OCI-LY7 (cell line): ENCODE data around the gene CSTB. TPM values are rescaled to one million over a fixed set of nuclear protein-coding genes. Genes with fewer than 3 reads are reported as not detected.

Experiments
- BruUV-seq: library from RNA; stranded (reverse); fragments of 400-500 nt; replicated peaks from 2 replicates; lab custom pipeline; 2021; lab: Mats Ljungman, UMichigan
- CTCF ChIA-PET: fragments of 300-600 bp; sonication (Branson Sonifier 250); formaldehyde crosslinking; loops from one replicate; lab custom pipeline; 2022; ENCODE audit warnings: antibody characterized with exemption; ENCODE audit not compliant: unreplicated experiment; lab: Charles Lee
- POLR2A ChIA-PET: fragments of 300-600 bp; sonication (Branson Sonifier 250); formaldehyde crosslinking; loops from one replicate; lab custom pipeline; 2022; ENCODE audit warnings: antibody characterized with exemption; lab: Charles Lee
- DNase-seq: peaks from one replicate; pipeline ENCODE4 v3.0.0-alpha.2; 2015; ENCODE audit warnings: low spot score
- H2AFZ ChIP-seq: fragments of 200-600 bp; sonication (generic), shearing (Covaris generic); 2 replicates; pipeline ENCODE4 v1.6.1; 2014; ENCODE audit warnings: mild to moderate bottlenecking, antibody characterized with exemption, low read length, moderate library complexity
- H3K27ac ChIP-seq: fragments of 200-600 bp; sonication (generic); 2 replicates; pipeline ENCODE4 v1.5.1; 2014; ENCODE audit warnings: mixed run types, low read depth, mild to moderate bottlenecking, moderate library complexity, low read length, inconsistent platforms; ENCODE audit not compliant: poor library complexity, severe bottlenecking
- H3K36me3 ChIP-seq: fragments of 200-600 bp; sonication (generic); 2 replicates; pipeline ENCODE4 v1.6.1; 2014; ENCODE audit warnings: mild to moderate bottlenecking, antibody characterized with exemption, low read length, moderate library complexity, mixed read lengths; ENCODE audit not compliant: insufficient read depth
- H3K4me1 ChIP-seq: fragments of 200-600 bp; sonication (generic); 2 replicates; pipeline ENCODE4 v1.5.1; 2014; ENCODE audit warnings: mild to moderate bottlenecking, low read length; ENCODE audit not compliant: insufficient read depth, poor library complexity, severe bottlenecking
- H3K4me2 ChIP-seq: fragments of 200-600 bp; sonication (generic); 2 replicates; pipeline ENCODE4 v1.6.1; 2014; ENCODE audit warnings: mild to moderate bottlenecking, low read length
- H3K4me3 ChIP-seq: fragments of 200-600 bp; sonication (generic); 2 replicates; pipeline ENCODE4 v1.5.1; 2014; ENCODE audit warnings: mild to moderate bottlenecking, low read depth, low read length; ENCODE audit not compliant: poor library complexity, severe bottlenecking
- H3K79me2 ChIP-seq: fragments of 200-600 bp; sonication (generic); 2 replicates; pipeline ENCODE4 v1.6.1; 2016; ENCODE audit warnings: low read depth, mild to moderate bottlenecking, low read length, moderate library complexity, mixed read lengths; ENCODE audit not compliant: insufficient read depth
- H3K9me2 ChIP-seq: fragments of 200-600 bp; sonication (generic); 2 replicates; pipeline ENCODE4 v1.6.1; 2016; ENCODE audit warnings: mild to moderate bottlenecking, low read length, mixed read lengths; ENCODE audit not compliant: insufficient read depth
- H3K9me3 ChIP-seq: fragments of 200-600 bp; sonication (generic); 2 replicates; pipeline ENCODE4 v1.6.1; 2014; ENCODE audit warnings: mild to moderate bottlenecking, mixed run types, low read length, mixed read lengths
- H4K20me1 ChIP-seq: fragments of 200-600 bp; sonication (generic); 2 replicates; pipeline ENCODE4 v1.6.1; 2014; ENCODE audit warnings: mild to moderate bottlenecking, antibody characterized with exemption, low read length, moderate library complexity, mixed read lengths; ENCODE audit not compliant: insufficient read depth
- CTCF ChIP-seq: fragments of 200-600 bp; sonication (generic); conservative IDR thresholded peaks from 2 replicates; pipeline ENCODE4 v1.5.1; 2014; ENCODE audit warnings: mild to moderate bottlenecking, antibody characterized with exemption, low read length, moderate library complexity, mixed read lengths
- EZH2phosphoT487 ChIP-seq: fragments of 200-600 bp; sonication (generic); IDR thresholded peaks from 2 replicates; pipeline ENCODE4 v1.6.1; 2018; ENCODE audit warnings: low read depth, borderline replicate concordance, mild to moderate bottlenecking, mixed run types, antibody characterized with exemption, low read length, moderate library complexity, mixed read lengths
- intact Hi-C: fragments of 100-400 bp; cut with micrococcal nuclease; formaldehyde crosslinking; loops from one replicate; pipeline ENCODE4 v1.10.0; 2022; ENCODE audit not compliant: unreplicated experiment
- total RNA-seq, 2 experiments: library from RNA; depleted of rRNA in 1 of 2; stranded (reverse); fragments of >200 nt in 1 of 2; shearing (Covaris generic) in 1 of 2; gene quantifications; 2 replicates each; pipeline ENCODE4 v1.2.3, GENCODE V29; 2014 to 2022

CSTB gene
- total RNA-seq, 2 experiments from 2014 or later: 15.6 to 33.3 TPM

- no peak overlapping the region for H3K27ac ChIP-seq
- no peaks in the 10 kb centered on the region for H3K9me3 ChIP-seq
- no TSS peak for BruUV-seq
- ChIA-PET CTCF (no interaction called here), POLR2A (no interaction called here)
- H3K4me1 ChIP-seq: no peaks in the 10 kb centered on the region
- no peak overlapping the region for H3K4me2 ChIP-seq
- DNase-seq: no peak
- no peak overlapping the region for H2AFZ ChIP-seq
- 0 out of 2 replicates have a peak, but pooled peaks cover 3% of the 10 kb centered on the region for H3K36me3 ChIP-seq
- H3K79me2 ChIP-seq: no peaks in the 10 kb centered on the region
- peaks cover 3% of the 10 kb centered on the region; the same call in 1 of the 2 replicates for H4K20me1 ChIP-seq
- no peak overlapping the region for H3K4me3 ChIP-seq
- no peak for TF ChIP-seq CTCF
- no peak for TF ChIP-seq EZH2phosphoT487
- no peaks in the 10 kb centered on the region for H3K9me2 ChIP-seq
- intact Hi-C loops: no loop called here
These were observed 41.8 kb downstream of the CSTB start for GRCh38 chr21:43734131-43734927.

- ChIA-PET POLR2A (no interaction called here), CTCF (no interaction called here)
- Histone ChIP-seq H3K36me3 (0 out of 2 replicates have a peak, but pooled peaks cover 3% of the 10 kb centered on the region), H3K4me1 (peaks cover 7% of the 10 kb centered on the region), H3K9me2 (no peaks in the 10 kb centered on the region), H3K4me2 (no peak overlapping the region), H4K20me1 (peaks cover 3% of the 10 kb centered on the region; the same call in 1 of the 2 replicates), H3K9me3 (no peaks in the 10 kb centered on the region), H3K27ac (no peak overlapping the region), H3K4me3 (no peak overlapping the region), H2AFZ (no peak overlapping the region), H3K79me2 (no peaks in the 10 kb centered on the region)
- intact Hi-C loops: no loop called here
- no peak for DNase-seq
- no TSS peak for BruUV-seq
- TF ChIP-seq EZH2phosphoT487 (no peak), CTCF (no peak)
These were observed 42.5 kb downstream of the CSTB start for GRCh38 chr21:43733529-43734071.

DNA sequence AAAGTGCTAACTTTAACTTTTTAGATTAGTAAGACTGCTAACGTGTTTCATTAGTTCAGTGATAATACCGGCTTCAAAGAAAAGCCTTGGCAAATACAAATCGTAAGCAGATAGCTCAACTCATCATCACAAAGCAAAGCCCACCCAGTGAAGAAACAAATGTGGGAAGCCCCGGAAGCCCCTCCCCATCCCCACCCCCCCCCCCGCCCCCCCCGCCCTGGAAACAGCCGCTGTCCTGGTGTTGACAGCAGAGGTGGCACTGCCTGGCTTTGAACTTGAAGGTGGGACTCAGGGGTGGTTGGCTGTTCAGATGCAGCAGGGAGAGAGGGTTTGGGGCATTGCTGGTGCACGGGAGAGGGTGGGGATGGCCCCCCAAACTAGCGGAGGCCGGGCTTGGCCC lies 43.0 kb downstream of the CSTB start:
- TF ChIP-seq CTCF: no peak
- TF ChIP-seq EZH2phosphoT487: no peak
- no peak overlapping the region for H2AFZ ChIP-seq
- peaks cover 12% of the 10 kb centered on the region for H3K4me1 ChIP-seq
- H3K36me3 ChIP-seq: 0 out of 2 replicates have a peak, but pooled peaks cover 3% of the 10 kb centered on the region
- BruUV-seq: no TSS peak
- no peaks in the 10 kb centered on the region for H3K79me2 ChIP-seq
- no peak for DNase-seq
- H4K20me1 ChIP-seq: peaks cover 3% of the 10 kb centered on the region; the same call in 1 of the 2 replicates
- ChIA-PET POLR2A (interaction anchor here (0.6 kb wide), 1 partner anchor 136 kb away, joined by 4 read pairs; no protein-coding TSS in a partner anchor), CTCF (no interaction called here)
- no peaks in the 10 kb centered on the region for H3K9me3 ChIP-seq
- H3K27ac ChIP-seq: no peak overlapping the region
- H3K4me3 ChIP-seq: no peak overlapping the region
- intact Hi-C loops: no loop called here
- no peaks in the 10 kb centered on the region for H3K9me2 ChIP-seq
- no peak overlapping the region for H3K4me2 ChIP-seq
